Upper lobe of right lung (tissue), 1 donor: ENCODE data around the gene SLC13A3. TPM values are rescaled to one million over a fixed set of nuclear protein-coding genes. Genes with fewer than 3 reads are reported as not detected.

Source experiments
- ATAC-seq: fragments of 200-7000 bp; cut with Tn5 transposase; one replicate; pipeline ENCODE4 v1.9.1; 2020; ENCODE audit warnings: mild to moderate bottlenecking, moderate library complexity
- DNase-seq: peaks from one replicate; pipeline ENCODE4 v3.0.0-alpha.2; 2020
- H3K27ac ChIP-seq: fragments of 200-600 bp; one replicate; pipeline ENCODE4 v1.8.0; 2022
- H3K27me3 ChIP-seq: fragments of 200-600 bp; one replicate; pipeline ENCODE4 v1.8.0; 2022; ENCODE audit warnings: mild to moderate bottlenecking
- H3K36me3 ChIP-seq: fragments of 200-600 bp; one replicate; pipeline ENCODE4 v1.8.0; 2022
- H3K4me1 ChIP-seq: fragments of 200-600 bp; one replicate; pipeline ENCODE4 v1.8.0; 2022
- H3K4me3 ChIP-seq: fragments of 200-600 bp; one replicate; pipeline ENCODE4 v1.8.0; 2022; ENCODE audit warnings: mild to moderate bottlenecking
- H3K9me3 ChIP-seq: fragments of 200-600 bp; one replicate; pipeline ENCODE4 v1.8.0; 2022
- intact Hi-C: fragments of 100-400 bp; cut with DNase I; formaldehyde crosslinking; loops from one replicate; pipeline ENCODE4 v1.11.0; 2022
- total RNA-seq: library from RNA; stranded (reverse); fragmentation: NEBNext Ultra II Directional; extraction: Animal tissue kit (Norgen Biotek cat#: 25700); gene quantifications from one replicate; pipeline ENCODE4 v1.2.1, GENCODE V29; 2021
- TF ChIP-seq, protein P1 (sequence below): fragments of 200-600 bp; IDR thresholded peaks from one replicate; pipeline ENCODE4 v1.8.0; 2022; ENCODE audit warnings: antibody characterized with exemption
- donor health status: DM: no; HTN: yes; CAD: no; lungs with severe emphysema.

SLC13A3 gene
- total RNA-seq, 1 donor from 2014 or later: 1.6 TPM

DNA sequence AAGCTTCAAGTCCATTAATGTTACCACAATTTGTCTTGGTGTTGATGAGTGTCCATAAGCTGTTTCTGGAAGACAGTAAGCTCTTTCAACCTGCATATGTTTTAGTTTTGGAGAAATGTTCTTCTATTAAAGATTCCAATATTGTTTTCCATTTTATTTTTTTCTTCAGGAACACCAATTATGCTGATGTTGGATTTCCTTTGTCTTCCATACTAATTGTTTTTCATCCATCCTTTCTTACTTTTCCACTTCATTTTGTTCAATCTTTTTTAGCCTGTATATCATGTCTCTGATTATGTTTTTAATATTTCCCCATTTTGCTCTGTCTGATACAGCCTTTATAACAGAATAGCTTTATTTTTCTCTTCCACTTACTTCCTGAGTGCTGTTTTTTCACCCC is 21.9 kb downstream of the SLC13A3 start:
- H3K27me3 ChIP-seq: no peaks in the 10 kb centered on the region
- no peaks in the 10 kb centered on the region for H3K36me3 ChIP-seq
- H3K4me1 ChIP-seq: no peaks in the 10 kb centered on the region
- no peak for DNase-seq
- H3K9me3 ChIP-seq: no peaks in the 10 kb centered on the region
- TF ChIP-seq, protein P1, sequence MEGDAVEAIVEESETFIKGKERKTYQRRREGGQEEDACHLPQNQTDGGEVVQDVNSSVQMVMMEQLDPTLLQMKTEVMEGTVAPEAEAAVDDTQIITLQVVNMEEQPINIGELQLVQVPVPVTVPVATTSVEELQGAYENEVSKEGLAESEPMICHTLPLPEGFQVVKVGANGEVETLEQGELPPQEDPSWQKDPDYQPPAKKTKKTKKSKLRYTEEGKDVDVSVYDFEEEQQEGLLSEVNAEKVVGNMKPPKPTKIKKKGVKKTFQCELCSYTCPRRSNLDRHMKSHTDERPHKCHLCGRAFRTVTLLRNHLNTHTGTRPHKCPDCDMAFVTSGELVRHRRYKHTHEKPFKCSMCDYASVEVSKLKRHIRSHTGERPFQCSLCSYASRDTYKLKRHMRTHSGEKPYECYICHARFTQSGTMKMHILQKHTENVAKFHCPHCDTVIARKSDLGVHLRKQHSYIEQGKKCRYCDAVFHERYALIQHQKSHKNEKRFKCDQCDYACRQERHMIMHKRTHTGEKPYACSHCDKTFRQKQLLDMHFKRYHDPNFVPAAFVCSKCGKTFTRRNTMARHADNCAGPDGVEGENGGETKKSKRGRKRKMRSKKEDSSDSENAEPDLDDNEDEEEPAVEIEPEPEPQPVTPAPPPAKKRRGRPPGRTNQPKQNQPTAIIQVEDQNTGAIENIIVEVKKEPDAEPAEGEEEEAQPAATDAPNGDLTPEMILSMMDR: no peak
- H3K27ac ChIP-seq: no peak overlapping the region
- intact Hi-C loops: no loop called here
- no peak overlapping the region for H3K4me3 ChIP-seq
- ATAC-seq: no peak

DNA sequence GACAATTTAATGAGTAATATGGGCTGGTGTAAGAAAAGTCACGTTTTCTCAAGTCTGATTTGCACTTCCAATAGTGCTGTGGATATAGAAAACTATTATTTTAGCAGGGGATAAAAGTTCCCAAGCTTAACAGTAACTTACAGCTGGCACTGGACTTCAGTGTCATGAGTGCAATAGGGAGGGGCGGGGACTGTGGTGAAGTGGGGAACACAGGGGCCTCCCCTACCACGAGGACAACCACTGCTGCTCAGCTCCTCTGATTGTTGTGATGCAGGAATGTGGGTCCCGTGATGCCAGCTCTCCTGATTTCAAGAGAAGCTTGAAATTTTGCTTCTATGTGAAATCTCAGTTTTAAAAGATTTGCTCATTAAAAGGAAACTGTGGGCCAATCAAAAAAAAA is 24.0 kb downstream of the SLC13A3 start:
- Histone ChIP-seq H3K4me3 (no peak overlapping the region), H3K4me1 (no peaks in the 10 kb centered on the region), H3K27me3 (no peaks in the 10 kb centered on the region), H3K9me3 (no peaks in the 10 kb centered on the region), H3K27ac (no peak overlapping the region), H3K36me3 (no peaks in the 10 kb centered on the region)
- ATAC-seq: no peak
- DNase-seq: no peak
- TF ChIP-seq, protein P1: no peak
- intact Hi-C loops: no loop called here

DNA sequence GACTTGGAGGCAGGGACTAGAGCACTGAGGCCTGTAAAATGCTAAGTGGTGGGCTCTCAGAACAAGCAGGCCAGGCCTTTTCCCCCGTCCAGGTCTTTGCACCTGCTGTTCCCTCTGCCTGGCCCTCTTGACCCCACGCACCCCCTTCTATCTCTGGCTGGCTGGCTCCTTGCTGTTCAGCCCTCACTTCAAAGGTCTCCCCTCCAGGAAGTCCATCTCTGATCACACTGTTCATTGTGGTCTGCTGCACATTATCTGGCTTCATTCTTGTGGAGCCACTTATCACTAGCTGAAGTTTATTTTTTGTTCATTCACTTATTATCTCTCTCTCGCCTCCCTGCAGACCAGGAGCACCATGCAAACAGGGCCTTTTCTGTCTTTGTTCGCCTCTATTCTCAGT is 24.5 kb downstream of the SLC13A3 start:
- H3K4me1 ChIP-seq: no peaks in the 10 kb centered on the region
- H3K27ac ChIP-seq: no peak overlapping the region
- H3K27me3 ChIP-seq: no peaks in the 10 kb centered on the region
- intact Hi-C loops: no loop called here
- no peaks in the 10 kb centered on the region for H3K9me3 ChIP-seq
- no peak for DNase-seq
- ATAC-seq: no peak
- TF ChIP-seq, protein P1: no peak
- H3K4me3 ChIP-seq: no peak overlapping the region
- H3K36me3 ChIP-seq: no peaks in the 10 kb centered on the region

DNA sequence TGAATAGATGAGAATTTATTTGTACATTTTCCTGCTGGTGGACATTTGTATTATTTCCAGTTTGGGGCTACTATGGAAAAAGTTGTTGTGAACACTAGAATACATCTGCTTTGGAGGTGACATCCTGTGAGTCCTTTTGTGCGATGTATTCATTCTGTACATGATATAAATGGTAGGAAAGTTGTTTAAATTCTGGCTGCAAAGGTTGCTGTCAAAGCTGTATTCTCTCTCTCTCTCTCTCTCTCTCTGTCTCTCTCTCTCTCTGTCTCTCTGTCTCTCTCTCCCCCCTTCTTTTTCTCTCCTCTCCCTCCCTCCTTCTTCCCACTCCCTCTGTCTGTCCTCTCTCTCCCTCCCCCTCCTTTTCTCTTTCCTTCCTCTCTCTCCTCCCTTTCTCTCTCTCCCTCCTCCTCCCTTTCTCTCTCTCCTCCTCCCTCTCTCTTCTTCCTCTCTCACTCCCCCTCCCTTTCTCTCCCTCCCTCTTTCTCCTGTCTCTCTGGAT is 25.3 kb downstream of the SLC13A3 start:
- H3K4me1 ChIP-seq: no peaks in the 10 kb centered on the region
- H3K4me3 ChIP-seq: no peak overlapping the region
- intact Hi-C loops: no loop called here
- H3K27ac ChIP-seq: no peak overlapping the region
- DNase-seq: no peak
- no peaks in the 10 kb centered on the region for H3K36me3 ChIP-seq
- TF ChIP-seq, protein P1: no peak
- H3K27me3 ChIP-seq: no peaks in the 10 kb centered on the region
- no peak for ATAC-seq
- H3K9me3 ChIP-seq: no peaks in the 10 kb centered on the region

DNA sequence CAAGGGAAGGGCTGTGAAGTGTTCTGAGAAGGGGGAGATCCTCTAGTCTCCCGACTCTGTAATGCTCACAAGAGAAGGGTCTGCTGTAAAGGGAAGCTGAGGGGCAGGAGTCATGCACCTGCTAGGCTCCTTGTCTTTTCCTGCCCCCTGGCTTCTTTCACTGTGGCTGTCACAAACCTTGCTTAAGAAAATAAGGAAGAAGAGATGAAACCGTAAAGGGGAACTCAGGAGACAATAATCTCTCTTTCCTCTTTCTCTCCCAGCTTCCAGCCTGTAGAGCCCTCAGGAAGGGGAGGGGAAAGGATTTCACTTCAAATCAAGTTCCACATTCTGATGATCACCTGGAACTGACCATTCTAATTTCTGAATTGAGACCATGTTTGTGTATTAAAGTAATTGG is 26.3 kb downstream of the SLC13A3 start:
- Histone ChIP-seq H3K4me1 (no peaks in the 10 kb centered on the region), H3K27ac (no peak overlapping the region), H3K4me3 (no peak overlapping the region), H3K36me3 (no peaks in the 10 kb centered on the region), H3K9me3 (no peaks in the 10 kb centered on the region), H3K27me3 (no peaks in the 10 kb centered on the region)
- DNase-seq (no peak), ATAC-seq (peak; percentile 65)
- intact Hi-C loops: no loop called here
- TF ChIP-seq, protein P1: no peak

DNA sequence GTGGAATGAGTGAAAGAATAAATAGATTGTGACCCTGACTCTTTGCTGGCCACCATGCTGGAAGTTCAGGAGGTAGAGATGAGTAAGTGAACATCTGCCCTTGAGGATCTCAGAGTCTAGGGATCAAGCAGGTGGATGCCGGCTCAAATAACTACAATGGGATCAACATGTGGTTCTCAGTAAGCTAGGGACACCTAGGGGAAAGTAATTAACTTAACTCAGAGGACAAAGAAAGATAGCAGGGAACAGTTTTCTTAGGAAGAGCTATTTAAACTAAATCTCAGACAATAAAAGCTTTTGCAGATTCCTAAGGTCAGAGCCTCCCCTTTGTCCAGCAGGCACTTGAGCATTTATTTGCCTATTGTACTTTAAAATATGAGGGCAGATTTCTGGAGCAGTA is 29.1 kb downstream of the SLC13A3 start:
- H3K27ac ChIP-seq: no peak overlapping the region
- no peaks in the 10 kb centered on the region for H3K27me3 ChIP-seq
- H3K4me1 ChIP-seq: no peaks in the 10 kb centered on the region
- H3K36me3 ChIP-seq: no peaks in the 10 kb centered on the region
- no peak for ATAC-seq
- no peak overlapping the region for H3K4me3 ChIP-seq
- TF ChIP-seq, protein P1: no peak
- H3K9me3 ChIP-seq: no peaks in the 10 kb centered on the region
- DNase-seq: no peak
- intact Hi-C loops: no loop called here
